ENCODE data around the gene CDC37L1.

DNA sequence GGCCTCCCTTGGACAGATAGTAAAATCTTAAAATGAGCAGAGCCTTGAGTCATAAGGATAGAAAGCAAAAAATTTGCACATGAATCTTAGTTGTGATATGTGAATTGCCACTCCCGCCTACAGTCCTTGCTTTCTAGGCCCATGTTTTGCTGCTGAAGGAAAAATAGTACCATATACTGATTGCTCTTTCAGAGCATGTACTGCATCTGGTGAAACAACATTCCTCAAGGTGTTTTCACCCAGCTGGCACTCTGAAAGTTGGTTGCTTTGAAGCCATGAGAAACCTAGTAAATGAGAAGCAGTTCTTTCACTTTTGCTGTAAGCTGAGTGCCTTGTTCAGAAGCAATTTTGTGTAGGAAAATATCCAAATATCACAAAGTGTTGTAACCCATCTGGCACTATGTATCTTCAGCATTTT is 10.3 kb downstream of the CDC37L1 start:
- TF ChIP-seq POLR2AphosphoS5 (IDR thresholded peaks at IDR 0.05) = no peak
- TF ChIP-seq, protein P1, sequence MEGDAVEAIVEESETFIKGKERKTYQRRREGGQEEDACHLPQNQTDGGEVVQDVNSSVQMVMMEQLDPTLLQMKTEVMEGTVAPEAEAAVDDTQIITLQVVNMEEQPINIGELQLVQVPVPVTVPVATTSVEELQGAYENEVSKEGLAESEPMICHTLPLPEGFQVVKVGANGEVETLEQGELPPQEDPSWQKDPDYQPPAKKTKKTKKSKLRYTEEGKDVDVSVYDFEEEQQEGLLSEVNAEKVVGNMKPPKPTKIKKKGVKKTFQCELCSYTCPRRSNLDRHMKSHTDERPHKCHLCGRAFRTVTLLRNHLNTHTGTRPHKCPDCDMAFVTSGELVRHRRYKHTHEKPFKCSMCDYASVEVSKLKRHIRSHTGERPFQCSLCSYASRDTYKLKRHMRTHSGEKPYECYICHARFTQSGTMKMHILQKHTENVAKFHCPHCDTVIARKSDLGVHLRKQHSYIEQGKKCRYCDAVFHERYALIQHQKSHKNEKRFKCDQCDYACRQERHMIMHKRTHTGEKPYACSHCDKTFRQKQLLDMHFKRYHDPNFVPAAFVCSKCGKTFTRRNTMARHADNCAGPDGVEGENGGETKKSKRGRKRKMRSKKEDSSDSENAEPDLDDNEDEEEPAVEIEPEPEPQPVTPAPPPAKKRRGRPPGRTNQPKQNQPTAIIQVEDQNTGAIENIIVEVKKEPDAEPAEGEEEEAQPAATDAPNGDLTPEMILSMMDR (IDR thresholded peaks at IDR 0.05) = no peak
- no peak for TF ChIP-seq POLR2A (IDR thresholded peaks at IDR 0.05)
